HL-60 (cell line): ENCODE measurements around the gene CTNNA3.

Experiments used
- DNase-seq, 2 experiments: peaks; one replicate each; pipeline ENCODE4 v3.0.0-alpha.2; 2010 to 2020; ENCODE audit warnings: low read depth in 1 of 2, low spot score in 1 of 2
- H3K27ac ChIP-seq: fragments of 250-450 bp; sonication (Bioruptor Pico); replicated peaks from 2 replicates; pipeline ENCODE4 v1.5.1; 2020; ENCODE audit warnings: mild to moderate bottlenecking, moderate library complexity
- H3K27me3 ChIP-seq: fragments of 250-450 bp; sonication (Bioruptor Pico); 2 replicates; pipeline ENCODE4 v1.5.1; 2021; ENCODE audit warnings: mild to moderate bottlenecking, moderate library complexity; ENCODE audit not compliant: insufficient read depth, poor library complexity, severe bottlenecking
- H3K4me3 ChIP-seq: replicated peaks from 2 replicates; pipeline ENCODE4 v1.5.1; 2011; ENCODE audit warnings: mild to moderate bottlenecking, control low read depth, low read length; ENCODE audit not compliant: insufficient read depth
- GABPA ChIP-seq: IDR thresholded peaks from 2 replicates; pipeline ENCODE4 v1.6.1; 2012; ENCODE audit warnings: low read depth
- POLR2AphosphoS5 ChIP-seq: IDR thresholded peaks from 2 replicates; pipeline ENCODE4 v1.6.1; 2012; ENCODE audit warnings: low read depth
- SPI1 ChIP-seq: IDR thresholded peaks from 2 replicates; pipeline ENCODE4 v1.6.1; 2012; ENCODE audit warnings: low read depth, mild to moderate bottlenecking, borderline replicate concordance
- TF ChIP-seq, protein P1 (sequence below): IDR thresholded peaks from one replicate; pipeline ENCODE4 v1.5.1; 2011; ENCODE audit warnings: low read length, control low read depth, inconsistent platforms; ENCODE audit not compliant: insufficient read depth
- TF ChIP-seq, protein P2 (sequence below): IDR thresholded peaks from 2 replicates; pipeline ENCODE4 v1.6.1; 2012; ENCODE audit warnings: low read depth; ENCODE audit not compliant: insufficient replicate concordance

The CTNNA3 gene

GRCh38 chr10:66292456-66292855 is 1403.5 kb downstream of the CTNNA3 start:
- Histone ChIP-seq H3K27me3 (no peaks in the 10 kb centered on the region), H3K27ac (no peak overlapping the region), H3K4me3 (no peak overlapping the region)
- no peak for DNase-seq
- TF ChIP-seq, protein P1, sequence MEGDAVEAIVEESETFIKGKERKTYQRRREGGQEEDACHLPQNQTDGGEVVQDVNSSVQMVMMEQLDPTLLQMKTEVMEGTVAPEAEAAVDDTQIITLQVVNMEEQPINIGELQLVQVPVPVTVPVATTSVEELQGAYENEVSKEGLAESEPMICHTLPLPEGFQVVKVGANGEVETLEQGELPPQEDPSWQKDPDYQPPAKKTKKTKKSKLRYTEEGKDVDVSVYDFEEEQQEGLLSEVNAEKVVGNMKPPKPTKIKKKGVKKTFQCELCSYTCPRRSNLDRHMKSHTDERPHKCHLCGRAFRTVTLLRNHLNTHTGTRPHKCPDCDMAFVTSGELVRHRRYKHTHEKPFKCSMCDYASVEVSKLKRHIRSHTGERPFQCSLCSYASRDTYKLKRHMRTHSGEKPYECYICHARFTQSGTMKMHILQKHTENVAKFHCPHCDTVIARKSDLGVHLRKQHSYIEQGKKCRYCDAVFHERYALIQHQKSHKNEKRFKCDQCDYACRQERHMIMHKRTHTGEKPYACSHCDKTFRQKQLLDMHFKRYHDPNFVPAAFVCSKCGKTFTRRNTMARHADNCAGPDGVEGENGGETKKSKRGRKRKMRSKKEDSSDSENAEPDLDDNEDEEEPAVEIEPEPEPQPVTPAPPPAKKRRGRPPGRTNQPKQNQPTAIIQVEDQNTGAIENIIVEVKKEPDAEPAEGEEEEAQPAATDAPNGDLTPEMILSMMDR, result no peak
- TF ChIP-seq GABPA (no peak), SPI1 (no peak), POLR2AphosphoS5 (no peak)
- TF ChIP-seq, protein P2, sequence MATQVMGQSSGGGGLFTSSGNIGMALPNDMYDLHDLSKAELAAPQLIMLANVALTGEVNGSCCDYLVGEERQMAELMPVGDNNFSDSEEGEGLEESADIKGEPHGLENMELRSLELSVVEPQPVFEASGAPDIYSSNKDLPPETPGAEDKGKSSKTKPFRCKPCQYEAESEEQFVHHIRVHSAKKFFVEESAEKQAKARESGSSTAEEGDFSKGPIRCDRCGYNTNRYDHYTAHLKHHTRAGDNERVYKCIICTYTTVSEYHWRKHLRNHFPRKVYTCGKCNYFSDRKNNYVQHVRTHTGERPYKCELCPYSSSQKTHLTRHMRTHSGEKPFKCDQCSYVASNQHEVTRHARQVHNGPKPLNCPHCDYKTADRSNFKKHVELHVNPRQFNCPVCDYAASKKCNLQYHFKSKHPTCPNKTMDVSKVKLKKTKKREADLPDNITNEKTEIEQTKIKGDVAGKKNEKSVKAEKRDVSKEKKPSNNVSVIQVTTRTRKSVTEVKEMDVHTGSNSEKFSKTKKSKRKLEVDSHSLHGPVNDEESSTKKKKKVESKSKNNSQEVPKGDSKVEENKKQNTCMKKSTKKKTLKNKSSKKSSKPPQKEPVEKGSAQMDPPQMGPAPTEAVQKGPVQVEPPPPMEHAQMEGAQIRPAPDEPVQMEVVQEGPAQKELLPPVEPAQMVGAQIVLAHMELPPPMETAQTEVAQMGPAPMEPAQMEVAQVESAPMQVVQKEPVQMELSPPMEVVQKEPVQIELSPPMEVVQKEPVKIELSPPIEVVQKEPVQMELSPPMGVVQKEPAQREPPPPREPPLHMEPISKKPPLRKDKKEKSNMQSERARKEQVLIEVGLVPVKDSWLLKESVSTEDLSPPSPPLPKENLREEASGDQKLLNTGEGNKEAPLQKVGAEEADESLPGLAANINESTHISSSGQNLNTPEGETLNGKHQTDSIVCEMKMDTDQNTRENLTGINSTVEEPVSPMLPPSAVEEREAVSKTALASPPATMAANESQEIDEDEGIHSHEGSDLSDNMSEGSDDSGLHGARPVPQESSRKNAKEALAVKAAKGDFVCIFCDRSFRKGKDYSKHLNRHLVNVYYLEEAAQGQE, result no peak

- H3K27me3 ChIP-seq, result no peaks in the 10 kb centered on the region
- H3K4me3 ChIP-seq, result no peak overlapping the region
- no peak overlapping the region for H3K27ac ChIP-seq
- TF ChIP-seq, protein P1, result no peak
- TF ChIP-seq SPI1, result no peak
- no peak for DNase-seq
Measured at GRCh38 chr10:66291133-66291532, 1404.9 kb downstream of the CTNNA3 start.

- TF ChIP-seq, protein P2, result no peak
- TF ChIP-seq SPI1 (no peak), GABPA (no peak), POLR2AphosphoS5 (no peak)
- TF ChIP-seq, protein P1, result no peak
- no peak for DNase-seq
- no peak overlapping the region for H3K27ac ChIP-seq
- no peak overlapping the region for H3K4me3 ChIP-seq
- H3K27me3 ChIP-seq, result no peaks in the 10 kb centered on the region
Measured at GRCh38 chr10:66284621-66285020, 1411.4 kb downstream of the CTNNA3 start.

DNA sequence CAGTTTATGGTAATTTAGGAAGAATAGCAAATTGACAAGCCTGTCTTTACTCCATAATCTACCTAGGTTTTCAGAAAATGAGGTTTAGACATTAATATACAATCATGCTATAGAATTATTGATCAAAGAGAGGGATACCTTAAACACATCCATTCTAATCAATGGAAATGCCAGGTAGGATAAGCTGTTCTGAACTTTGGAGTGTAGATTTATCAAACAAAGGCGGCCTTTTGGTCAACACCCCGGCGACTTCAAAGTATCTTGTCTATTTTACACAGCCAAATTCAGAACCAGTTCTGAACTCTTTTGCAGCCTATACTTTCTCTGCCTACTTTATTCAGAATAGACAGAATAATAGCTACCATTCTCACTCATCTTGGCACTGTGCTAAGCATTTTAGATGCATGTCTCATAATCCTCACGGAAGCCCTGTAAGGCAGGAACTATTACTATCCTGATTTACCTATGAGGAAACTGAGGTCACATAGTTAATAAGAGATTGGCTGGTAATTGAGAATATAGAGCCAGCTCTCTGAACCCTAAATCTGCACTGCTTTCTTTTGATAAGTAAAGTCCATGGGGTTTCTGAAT is 1412.0 kb downstream of the CTNNA3 start:
- no peak overlapping the region for H3K27ac ChIP-seq
- TF ChIP-seq, protein P2, result no peak
- TF ChIP-seq POLR2AphosphoS5 (no peak), GABPA (no peak), SPI1 (no peak)
- TF ChIP-seq, protein P1, result no peak
- no peak for DNase-seq
- H3K4me3 ChIP-seq, result no peak overlapping the region
- no peaks in the 10 kb centered on the region for H3K27me3 ChIP-seq
